ENCODE measurements around the gene TOLLIP.

DNA sequence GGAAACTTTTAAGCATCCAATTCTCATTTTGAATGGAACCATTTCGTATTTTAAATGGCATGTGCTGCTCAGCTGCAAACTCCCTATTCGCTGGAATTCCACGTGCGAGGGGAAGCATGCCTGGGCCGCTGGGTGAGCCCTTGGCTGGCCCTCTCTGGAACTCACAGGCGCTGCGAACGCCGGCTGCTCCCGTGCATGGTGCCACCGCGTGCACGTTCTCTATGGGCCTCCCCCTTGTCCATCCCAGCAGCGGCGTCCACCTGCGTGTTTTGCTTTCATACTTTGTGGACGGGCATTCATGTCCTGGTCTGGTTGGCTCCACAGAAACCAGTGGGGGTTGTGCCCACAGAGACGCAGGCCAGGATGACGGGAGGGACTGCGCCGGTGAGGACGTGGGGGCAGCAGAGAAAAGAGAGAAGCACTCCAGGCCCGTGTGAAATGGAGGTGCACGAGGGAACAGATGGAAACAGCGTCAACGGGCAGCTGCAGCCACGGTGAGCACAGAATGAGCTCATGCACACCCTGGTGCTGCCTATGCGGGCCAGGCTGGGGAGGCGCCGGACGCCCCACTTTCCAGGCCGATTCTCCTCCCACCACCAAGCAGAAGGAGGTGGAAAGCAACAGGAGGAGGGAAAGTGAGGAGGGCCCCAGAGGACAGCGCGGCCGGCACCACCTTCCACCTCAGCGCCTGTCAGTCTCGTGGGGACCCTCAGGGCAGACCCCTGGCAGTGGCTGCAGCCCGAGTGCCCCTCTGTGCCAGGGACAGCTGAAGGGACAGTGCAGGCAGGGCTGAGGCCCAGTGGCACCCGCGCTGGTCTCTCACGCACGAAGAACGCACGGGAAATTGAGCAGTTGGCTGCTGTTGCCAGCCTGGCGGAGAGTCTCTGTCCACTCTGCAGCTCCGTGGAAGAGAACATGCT, 29.1 kb downstream of the TOLLIP start:
- TF ChIP-seq SNAI2 (CRISPR knock-in tag; IDR thresholded peaks at IDR 0.05) = no peak
- TF ChIP-seq CREB5 (CRISPR knock-in tag; IDR thresholded peaks at IDR 0.05; ENCODE audit: low read depth) = no peak
- TF ChIP-seq RARB (CRISPR knock-in tag; IDR thresholded peaks at IDR 0.05) = no peak
